Aorta (tissue), 5 donors: ENCODE data around the gene TTC39C. TPM values are rescaled to one million over a fixed set of nuclear protein-coding genes. Genes with fewer than 3 reads are reported as not detected.
"Not testable (repeated sequence)": the region's sequence is repeated elsewhere in the genome, so short reads cannot be mapped to it uniquely, and the experiment has no call there.

Source experiments
- ATAC-seq: fragments of 200-7000 bp; cut with Tn5 transposase; one replicate; pipeline ENCODE4 v1.9.1; 2022; ENCODE audit warnings: moderate library complexity; ENCODE audit not compliant: low FRiP score
- DNase-seq, 2 donors: peaks; one replicate each; pipeline ENCODE4 v3.0.0-alpha.2; 2020
- H3K27ac ChIP-seq, 2 donors: one replicate each; pipeline ENCODE4 v1.5.1; 2013; ENCODE audit warnings: low read length in 2 of 2, mild to moderate bottlenecking in 2 of 2, moderate library complexity in 2 of 2, control low read depth in 1 of 2, inconsistent platforms in 1 of 2, low read depth in 1 of 2
- H3K27me3 ChIP-seq, 2 donors: one replicate each; pipeline ENCODE4 v1.6.1; 2013; ENCODE audit warnings: control low read depth in 1 of 2, low read length in 1 of 2, mild to moderate bottlenecking in 1 of 2, moderate library complexity in 1 of 2; ENCODE audit not compliant: insufficient read depth in 2 of 2, control insufficient read depth in 1 of 2
- H3K36me3 ChIP-seq, 2 donors: one replicate each; pipeline ENCODE4 v1.6.1; 2013; ENCODE audit warnings: control low read depth in 1 of 2, low read length in 1 of 2, mild to moderate bottlenecking in 1 of 2; ENCODE audit not compliant: insufficient read depth in 2 of 2, control insufficient read depth in 1 of 2
- H3K4me1 ChIP-seq, 2 donors: one replicate each; pipeline ENCODE4 v1.6.1; 2013; ENCODE audit warnings: low read length in 2 of 2, control low read depth in 1 of 2, mild to moderate bottlenecking in 1 of 2, moderate library complexity in 1 of 2; ENCODE audit not compliant: insufficient read depth in 2 of 2, control insufficient read depth in 1 of 2
- H3K4me3 ChIP-seq, 2 donors: one replicate each; pipeline ENCODE4 v1.5.1; 2013; ENCODE audit warnings: low read length in 2 of 2, control low read depth in 1 of 2, mild to moderate bottlenecking in 1 of 2
- H3K9me3 ChIP-seq: one replicate; pipeline ENCODE4 v1.6.1; 2013; ENCODE audit warnings: mild to moderate bottlenecking, low read length; ENCODE audit not compliant: control insufficient read depth
- WGBS, 2 donors: extraction: QIAGEN DNeasy Blood & Tissue Kit; methylation state at CpG; one replicate each; pipeline ENCODE4 v1.1.7; 2013; 5-methylcytosine and 5-hydroxymethylcytosine counted together
- intact Hi-C, 2 donors: fragments of 100-400 bp; cut with DNase I; formaldehyde crosslinking; loops; one replicate each; pipeline versions ENCODE4 v1.14.2 to v1.15.0; 2022
- polyA plus RNA-seq, 2 donors: library from polyadenylated mRNA; stranded (reverse); fragments of 200-250 nt; gene quantifications; one replicate each; pipeline ENCODE4 v1.2.3, GENCODE V29; 2013
- total RNA-seq, 2 donors: library from RNA; stranded (reverse); fragmentation: NEBNext Ultra II Directional; extraction: Animal tissue kit (Norgen Biotek cat#: 25700); gene quantifications; one replicate each; pipeline ENCODE4 v1.2.1, GENCODE V29; 2021
- donor health status: healthy with polysubstance abuse.
- donor health status: Bipolar disorder and iron deficiency.
- donor health status: DM: no; HTN: no; CAD: no.
- donor health status: DM: no; HTN: no; CAD: no.
- donor health status: DM: yes; HTN: yes; CAD: no.

Gene TTC39C
- total and polyA plus RNA-seq, 4 donors = 2.3 to 21.2 (median 14.1) TPM

DNA sequence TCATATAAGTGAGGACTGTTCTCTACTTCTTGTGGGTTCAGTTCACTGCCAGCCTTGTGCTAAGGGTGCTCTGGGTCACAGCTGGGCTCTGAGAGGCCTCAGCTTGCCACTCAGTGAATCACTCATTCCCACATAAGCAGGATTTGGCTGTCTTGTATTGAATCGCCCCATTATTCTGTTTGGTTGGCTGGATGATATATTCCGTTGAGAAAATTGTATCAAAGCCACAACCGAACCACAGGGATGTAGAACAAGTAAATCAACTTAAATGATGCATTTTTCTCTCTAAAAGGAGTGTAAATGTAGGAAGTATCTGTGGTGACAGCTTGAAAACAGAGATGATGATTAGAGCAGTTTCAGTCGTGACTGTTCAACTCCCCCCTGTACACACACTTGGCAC is 39.6 kb downstream of the TTC39C start:
- Histone ChIP-seq H3K27ac (no peak overlapping the region), H3K27me3 (no peaks in the 10 kb centered on the region), H3K4me1 (peaks cover 0 to 4% of the 10 kb centered on the region in 2 donors), H3K36me3 (no peaks in the 10 kb centered on the region), H3K4me3 (no peak overlapping the region), H3K9me3 (no peaks in the 10 kb centered on the region)
- ATAC-seq (no peak), DNase-seq (no peak)
- intact Hi-C loops = no loop called here
- WGBS, 2 donors = 78 to 82% methylated on average over 4 of the region's 4 CpGs

DNA sequence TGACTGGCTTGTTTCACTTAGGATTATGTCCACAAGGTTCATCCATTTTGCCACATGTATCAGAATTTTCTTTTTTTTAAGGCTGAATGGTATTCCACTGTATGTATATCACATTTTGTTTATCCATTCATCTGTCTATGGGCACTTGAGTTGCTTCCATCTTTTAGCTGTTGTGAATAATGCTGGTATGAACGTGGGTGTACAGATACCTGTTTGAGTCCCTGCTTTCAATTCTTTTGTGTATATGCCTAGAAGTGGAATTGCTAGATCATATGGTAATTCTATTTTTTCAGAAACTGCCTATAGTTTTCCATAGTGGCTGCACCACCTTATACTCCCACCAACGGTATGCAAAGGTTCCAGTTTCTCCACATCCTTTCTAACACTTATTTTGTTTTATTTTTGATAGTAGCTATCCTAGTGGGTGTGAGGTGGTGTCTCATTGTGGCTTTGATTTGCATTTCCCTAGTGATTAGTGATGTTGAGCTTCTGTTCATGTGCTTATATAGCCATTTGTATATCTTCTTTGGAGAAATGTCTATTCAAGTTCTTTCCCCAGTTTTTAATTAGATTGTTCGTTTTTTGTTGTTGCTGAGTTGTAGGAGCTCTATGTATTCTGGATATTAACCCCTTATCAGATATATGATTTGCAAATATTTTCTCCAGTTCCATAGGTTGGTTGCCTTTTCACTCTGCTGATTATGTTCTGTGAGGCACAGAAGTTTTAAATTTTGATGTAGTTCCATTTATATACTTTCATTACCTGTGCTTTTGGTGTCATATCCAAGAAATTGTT is 40.7 kb downstream of the TTC39C start:
- Histone ChIP-seq H3K4me3 (no peak overlapping the region), H3K9me3 (no peaks in the 10 kb centered on the region), H3K27ac (no peak overlapping the region), H3K4me1 (peaks cover 0 to 4% of the 10 kb centered on the region in 2 donors), H3K36me3 (no peaks in the 10 kb centered on the region), H3K27me3 (no peaks in the 10 kb centered on the region)
- DNase-seq = no peak
- 78 to 86% methylated on average over 3 of the region's 3 CpGs for WGBS, 2 donors
- intact Hi-C loops = no loop called here
- ATAC-seq = no peak

DNA sequence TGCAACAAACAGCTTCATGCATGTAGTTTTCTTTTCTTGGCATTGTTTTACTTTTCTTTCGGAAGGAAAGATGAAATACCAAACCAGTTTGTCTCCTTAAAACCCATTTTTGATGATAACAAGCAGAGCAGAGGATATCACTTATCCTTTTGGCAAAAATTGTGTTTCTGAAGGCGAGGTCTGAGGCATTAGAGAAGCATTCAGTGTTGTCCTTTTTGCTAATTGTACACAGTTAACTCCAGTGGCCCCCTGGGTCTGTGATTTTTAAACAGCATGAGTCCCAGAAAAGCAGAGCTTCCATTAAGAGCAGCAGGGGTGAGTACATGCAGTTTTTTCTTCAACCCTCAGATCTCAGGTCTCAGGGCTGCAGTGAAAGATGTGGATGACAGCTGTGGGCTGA is 41.3 kb downstream of the TTC39C start:
- no peaks in the 10 kb centered on the region for H3K27me3 ChIP-seq
- ATAC-seq = no peak
- DNase-seq = no peak
- H3K36me3 ChIP-seq = no peaks in the 10 kb centered on the region
- no peaks in the 10 kb centered on the region for H3K9me3 ChIP-seq
- WGBS, 2 donors = 78 to 81% methylated on average over 2 of the region's 2 CpGs
- H3K27ac ChIP-seq = no peak overlapping the region
- peaks cover 0 to 4% of the 10 kb centered on the region in 2 donors for H3K4me1 ChIP-seq
- no peak overlapping the region for H3K4me3 ChIP-seq
- intact Hi-C loops = no loop called here

DNA sequence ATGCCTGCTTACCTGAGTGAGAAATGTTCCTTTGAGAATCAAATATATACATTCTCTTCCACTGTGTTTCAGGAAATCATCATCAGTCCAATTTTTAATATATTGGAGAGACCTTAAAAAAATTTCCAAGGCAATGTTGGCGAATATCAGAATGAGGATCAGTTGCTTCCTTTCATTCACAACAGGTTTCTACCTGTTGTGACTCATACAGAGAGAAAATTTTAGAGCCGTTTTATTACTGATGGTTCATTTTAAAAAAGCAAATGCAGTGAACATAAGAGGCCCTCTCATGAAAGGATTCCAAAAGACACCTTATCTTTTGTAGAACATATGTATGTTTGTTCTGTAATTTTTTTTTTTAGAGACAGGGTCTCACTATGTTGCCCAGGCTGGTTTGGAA is 42.0 kb downstream of the TTC39C start:
- Histone ChIP-seq H3K36me3 (no peaks in the 10 kb centered on the region), H3K4me1 (peaks cover 0 to 4% of the 10 kb centered on the region in 2 donors), H3K4me3 (no peak overlapping the region), H3K9me3 (no peaks in the 10 kb centered on the region), H3K27me3 (no peaks in the 10 kb centered on the region), H3K27ac (no peak overlapping the region)
- ATAC-seq (no peak), DNase-seq (no peak)
- WGBS, 2 donors = 89 to 91% methylated on average over 2 of the region's 2 CpGs
- intact Hi-C loops = no loop called here

DNA sequence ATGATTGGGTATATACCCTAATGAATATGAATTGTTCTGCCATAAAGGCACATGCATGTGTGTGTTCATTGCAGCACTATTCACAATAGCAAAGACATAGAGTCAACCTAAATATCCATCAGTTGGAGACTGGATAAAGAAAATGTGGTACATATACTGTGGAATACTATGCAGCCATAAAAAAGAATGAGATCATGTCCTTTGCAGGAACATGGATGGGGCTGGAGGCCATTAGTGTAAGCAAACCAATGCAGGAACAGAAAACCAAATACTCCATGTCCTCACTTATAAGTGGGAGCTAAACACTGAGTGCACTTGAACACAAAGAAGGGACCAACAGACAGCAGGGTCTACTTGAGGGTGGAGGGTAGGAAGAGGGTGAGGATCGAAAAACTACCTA is 43.2 kb downstream of the TTC39C start:
- Histone ChIP-seq H3K27ac (no peak overlapping the region), H3K9me3 (no peaks in the 10 kb centered on the region), H3K36me3 (no peaks in the 10 kb centered on the region), H3K27me3 (no peaks in the 10 kb centered on the region), H3K4me3 (no peak overlapping the region), H3K4me1 (peaks cover 0 to 4% of the 10 kb centered on the region in 2 donors)
- intact Hi-C loops = no loop called here
- DNase-seq (no peak), ATAC-seq (no peak)
- 95% methylated on average over 1 of the region's 1 CpG for WGBS, 2 donors

DNA sequence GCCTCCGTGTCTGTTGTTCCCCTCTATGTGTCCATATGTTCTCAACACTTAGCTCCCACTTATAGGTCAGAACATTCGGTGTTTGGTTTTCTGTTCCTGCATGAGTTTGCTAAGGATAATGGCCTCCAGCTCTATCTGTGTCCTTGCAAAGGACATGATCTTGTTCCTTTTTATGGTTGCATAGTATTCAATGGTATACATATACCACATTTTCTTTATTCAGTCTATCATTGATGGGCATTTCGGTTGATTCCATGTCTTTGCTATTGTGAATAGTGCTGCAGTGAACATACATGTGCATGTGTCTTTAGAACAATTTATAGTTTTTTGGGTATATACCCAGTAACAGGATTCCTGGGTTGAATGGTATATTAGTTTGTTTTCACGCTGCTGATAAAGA is 44.8 kb downstream of the TTC39C start:
- H3K27me3 ChIP-seq, DNase-seq, intact Hi-C loops, H3K4me3 ChIP-seq, H3K27ac ChIP-seq, H3K9me3 ChIP-seq, H3K36me3 ChIP-seq, H3K4me1 ChIP-seq, ATAC-seq: not testable (repeated sequence)
- 95 to 97% methylated on average over 4 of the region's 4 CpGs for WGBS, 2 donors

DNA sequence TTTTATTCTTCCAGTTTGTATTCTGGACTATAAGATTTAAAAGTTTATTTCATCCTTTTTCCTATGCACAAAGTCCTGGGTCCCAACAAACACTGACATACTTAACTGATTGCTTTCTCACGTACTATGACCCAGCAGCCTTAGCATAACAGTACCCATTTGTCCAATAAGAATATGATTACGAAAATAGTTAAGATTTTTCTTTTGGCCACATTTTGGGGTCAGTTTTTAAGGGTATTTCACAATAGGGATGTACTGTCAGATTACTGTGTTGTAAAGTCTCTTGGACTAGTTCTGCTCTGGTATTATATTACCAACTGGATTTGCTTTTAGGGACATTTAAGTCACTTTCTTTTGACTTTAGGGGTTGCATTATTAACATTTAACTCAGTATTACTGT is 46.1 kb downstream of the TTC39C start:
- Histone ChIP-seq H3K4me3 (no peak overlapping the region), H3K27ac (no peak overlapping the region), H3K27me3 (no peaks in the 10 kb centered on the region), H3K9me3 (no peaks in the 10 kb centered on the region), H3K36me3 (no peaks in the 10 kb centered on the region), H3K4me1 (no peaks in the 10 kb centered on the region)
- ATAC-seq (peak; percentile 64), DNase-seq (no peak)
- intact Hi-C loops = no loop called here
- 81 to 89% methylated on average over 2 of the region's 2 CpGs for WGBS, 2 donors

DNA sequence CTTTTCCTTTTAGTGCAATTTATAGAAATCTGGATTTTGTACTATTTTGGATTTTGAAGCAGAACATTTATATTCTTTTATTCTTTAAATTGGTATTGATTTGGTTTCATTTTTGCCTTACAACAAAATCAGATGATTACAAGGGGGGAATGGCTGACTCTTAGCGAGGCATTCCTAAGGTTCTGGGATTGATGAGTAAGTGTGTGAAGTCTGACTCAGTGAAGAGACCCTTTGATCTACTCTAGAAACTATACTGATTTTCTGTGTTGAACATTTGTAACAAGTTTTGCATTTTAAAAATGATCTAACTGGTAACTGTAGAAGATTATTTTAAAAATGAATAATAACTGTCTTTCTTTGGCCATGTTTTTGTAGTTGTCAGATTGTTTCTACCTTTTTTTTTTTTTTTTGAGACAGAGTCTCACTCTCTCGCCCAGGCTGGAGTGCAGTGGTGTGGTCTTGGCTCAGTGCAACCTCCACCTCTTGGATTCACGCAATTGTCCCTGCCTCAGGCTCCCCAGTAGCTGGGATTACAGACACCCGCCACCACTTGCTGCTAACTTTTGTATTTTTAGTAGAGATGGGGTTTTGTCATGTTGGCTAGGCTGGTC is 48.7 kb downstream of the TTC39C start:
- 82 to 93% methylated on average over 4 of the region's 4 CpGs for WGBS, 2 donors

More for the DNA sequence above, 48.7 kb downstream of the TTC39C start:
- ATAC-seq (no peak), DNase-seq (no peak)
- peaks cover 0 to 7% of the 10 kb centered on the region in 2 donors for H3K36me3 ChIP-seq
- no peak overlapping the region for H3K4me3 ChIP-seq
- H3K27ac ChIP-seq = no peak overlapping the region
- no peaks in the 10 kb centered on the region for H3K4me1 ChIP-seq
- H3K9me3 ChIP-seq = no peaks in the 10 kb centered on the region
- intact Hi-C loops = no loop called here
- H3K27me3 ChIP-seq = no peaks in the 10 kb centered on the region
